Endothelial cell (in vitro differentiated cells): ENCODE measurements around the gene PDE5A. TPM values are rescaled to one million over a fixed set of nuclear protein-coding genes. Genes with fewer than 3 reads are reported as not detected.

Source experiments
- DNase-seq: peaks from one replicate; pipeline ENCODE4 v3.0.0; 2021; ENCODE audit warnings: low spot score
- H3K27ac Mint-ChIP-seq: one replicate; pipeline ENCODE4 v1.8.0; 2021; ENCODE audit warnings: mixed read lengths, inconsistent platforms; ENCODE audit not compliant: unreplicated experiment
- H3K27me3 Mint-ChIP-seq: one replicate; pipeline ENCODE4 v1.8.0; 2021; ENCODE audit warnings: mild to moderate bottlenecking, moderate library complexity, mixed read lengths, inconsistent platforms; ENCODE audit not compliant: unreplicated experiment
- H3K36me3 Mint-ChIP-seq: one replicate; pipeline ENCODE4 v1.8.0; 2021; ENCODE audit warnings: mild to moderate bottlenecking, low read depth, mixed read lengths, inconsistent platforms; ENCODE audit not compliant: unreplicated experiment
- H3K4me1 Mint-ChIP-seq: one replicate; pipeline ENCODE4 v1.8.0; 2021; ENCODE audit warnings: mild to moderate bottlenecking, mixed read lengths, inconsistent platforms; ENCODE audit not compliant: unreplicated experiment
- H3K4me3 Mint-ChIP-seq: one replicate; pipeline ENCODE4 v1.8.0; 2021; ENCODE audit warnings: mild to moderate bottlenecking, mixed read lengths, inconsistent platforms; ENCODE audit not compliant: unreplicated experiment
- H3K9me3 Mint-ChIP-seq: one replicate; pipeline ENCODE4 v1.8.0; 2021; ENCODE audit warnings: mixed read lengths, inconsistent platforms; ENCODE audit not compliant: unreplicated experiment
- total RNA-seq: library from RNA; stranded (reverse); fragmentation: NEBNext Ultra II Directional; extraction: Animal tissue kit (Norgen Biotek cat#: 25700); gene quantifications from one replicate; pipeline ENCODE4 v1.2.1, GENCODE V29; 2021; ENCODE audit not compliant: unreplicated experiment
- TF ChIP-seq, protein P1 (sequence below): fragments of 200-600 bp; sonication (generic); IDR thresholded peaks from one replicate; pipeline ENCODE4 v1.5.0; 2021; ENCODE audit warnings: antibody characterized with exemption; ENCODE audit not compliant: unreplicated experiment

Gene PDE5A
- total RNA-seq, 1 donor from 2014 or later = 3.4 TPM

DNA sequence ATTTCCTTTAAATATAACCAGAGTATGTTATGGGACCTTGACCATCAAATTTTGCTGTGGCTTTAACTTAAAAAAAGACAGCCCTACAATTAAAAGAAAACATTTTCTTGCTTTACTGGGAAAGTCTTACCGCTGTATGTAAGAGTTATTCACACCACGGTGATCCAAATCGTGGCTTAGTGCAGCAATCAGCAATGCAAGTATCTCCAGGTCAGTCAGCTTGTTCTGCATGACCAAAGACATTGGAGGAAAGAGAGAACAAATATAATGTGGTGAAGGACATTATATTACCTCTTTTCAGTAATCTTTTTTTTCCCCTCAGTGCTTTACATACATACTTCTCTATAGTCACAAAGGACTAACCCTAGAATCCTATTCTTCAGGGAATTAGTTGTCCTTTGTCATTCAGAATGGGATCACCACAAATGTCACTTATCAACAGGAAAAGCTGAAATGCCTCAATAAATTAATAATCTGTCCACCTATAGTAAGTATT lies 109.6 kb downstream of the PDE5A start:
- H3K36me3 Mint-ChIP-seq = peaks cover 2% of the 10 kb centered on the region
- peaks cover 6% of the 10 kb centered on the region for H3K4me1 Mint-ChIP-seq
- no peak overlapping the region for H3K4me3 Mint-ChIP-seq
- H3K9me3 Mint-ChIP-seq = no peaks in the 10 kb centered on the region
- no peak for DNase-seq
- TF ChIP-seq, protein P1, sequence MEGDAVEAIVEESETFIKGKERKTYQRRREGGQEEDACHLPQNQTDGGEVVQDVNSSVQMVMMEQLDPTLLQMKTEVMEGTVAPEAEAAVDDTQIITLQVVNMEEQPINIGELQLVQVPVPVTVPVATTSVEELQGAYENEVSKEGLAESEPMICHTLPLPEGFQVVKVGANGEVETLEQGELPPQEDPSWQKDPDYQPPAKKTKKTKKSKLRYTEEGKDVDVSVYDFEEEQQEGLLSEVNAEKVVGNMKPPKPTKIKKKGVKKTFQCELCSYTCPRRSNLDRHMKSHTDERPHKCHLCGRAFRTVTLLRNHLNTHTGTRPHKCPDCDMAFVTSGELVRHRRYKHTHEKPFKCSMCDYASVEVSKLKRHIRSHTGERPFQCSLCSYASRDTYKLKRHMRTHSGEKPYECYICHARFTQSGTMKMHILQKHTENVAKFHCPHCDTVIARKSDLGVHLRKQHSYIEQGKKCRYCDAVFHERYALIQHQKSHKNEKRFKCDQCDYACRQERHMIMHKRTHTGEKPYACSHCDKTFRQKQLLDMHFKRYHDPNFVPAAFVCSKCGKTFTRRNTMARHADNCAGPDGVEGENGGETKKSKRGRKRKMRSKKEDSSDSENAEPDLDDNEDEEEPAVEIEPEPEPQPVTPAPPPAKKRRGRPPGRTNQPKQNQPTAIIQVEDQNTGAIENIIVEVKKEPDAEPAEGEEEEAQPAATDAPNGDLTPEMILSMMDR = no peak
- no peak overlapping the region for H3K27ac Mint-ChIP-seq
- no peaks in the 10 kb centered on the region for H3K27me3 Mint-ChIP-seq

DNA sequence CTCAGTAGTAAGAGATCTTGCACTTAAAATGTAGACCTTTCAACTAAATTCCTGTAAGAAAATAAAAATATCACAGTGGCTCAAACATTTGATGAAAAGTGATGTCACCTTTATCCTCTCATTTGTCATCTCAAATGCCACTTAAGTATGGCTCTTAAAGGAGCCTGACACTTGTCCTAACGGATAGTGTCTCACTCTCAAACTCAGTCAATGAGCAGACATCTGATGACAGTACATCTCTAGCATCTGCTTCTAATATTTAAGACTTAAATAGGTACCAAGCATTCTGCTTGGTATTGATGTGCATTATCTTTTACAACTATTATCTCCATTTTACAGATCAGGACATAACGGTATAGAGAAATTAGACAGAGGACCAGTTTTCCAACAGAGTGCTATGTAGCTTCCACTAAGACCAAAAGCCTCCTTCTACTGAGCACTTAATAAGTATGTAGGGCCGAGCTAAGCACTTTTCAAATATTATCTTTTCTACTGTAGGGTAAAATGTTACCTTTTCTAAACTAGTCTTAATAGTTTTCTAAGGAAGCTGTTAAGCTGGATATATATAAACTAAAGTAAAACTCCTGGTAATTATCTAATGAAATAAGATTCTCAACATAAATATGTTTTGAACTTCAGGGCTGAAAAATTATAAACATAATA lies 110.2 kb downstream of the PDE5A start:
- no peaks in the 10 kb centered on the region for H3K27me3 Mint-ChIP-seq
- H3K4me3 Mint-ChIP-seq = no peak overlapping the region
- DNase-seq = no peak
- no peaks in the 10 kb centered on the region for H3K9me3 Mint-ChIP-seq
- no peak overlapping the region for H3K27ac Mint-ChIP-seq
- peaks cover 6% of the 10 kb centered on the region for H3K4me1 Mint-ChIP-seq
- TF ChIP-seq, protein P1 = no peak
- peaks cover 2% of the 10 kb centered on the region for H3K36me3 Mint-ChIP-seq

DNA sequence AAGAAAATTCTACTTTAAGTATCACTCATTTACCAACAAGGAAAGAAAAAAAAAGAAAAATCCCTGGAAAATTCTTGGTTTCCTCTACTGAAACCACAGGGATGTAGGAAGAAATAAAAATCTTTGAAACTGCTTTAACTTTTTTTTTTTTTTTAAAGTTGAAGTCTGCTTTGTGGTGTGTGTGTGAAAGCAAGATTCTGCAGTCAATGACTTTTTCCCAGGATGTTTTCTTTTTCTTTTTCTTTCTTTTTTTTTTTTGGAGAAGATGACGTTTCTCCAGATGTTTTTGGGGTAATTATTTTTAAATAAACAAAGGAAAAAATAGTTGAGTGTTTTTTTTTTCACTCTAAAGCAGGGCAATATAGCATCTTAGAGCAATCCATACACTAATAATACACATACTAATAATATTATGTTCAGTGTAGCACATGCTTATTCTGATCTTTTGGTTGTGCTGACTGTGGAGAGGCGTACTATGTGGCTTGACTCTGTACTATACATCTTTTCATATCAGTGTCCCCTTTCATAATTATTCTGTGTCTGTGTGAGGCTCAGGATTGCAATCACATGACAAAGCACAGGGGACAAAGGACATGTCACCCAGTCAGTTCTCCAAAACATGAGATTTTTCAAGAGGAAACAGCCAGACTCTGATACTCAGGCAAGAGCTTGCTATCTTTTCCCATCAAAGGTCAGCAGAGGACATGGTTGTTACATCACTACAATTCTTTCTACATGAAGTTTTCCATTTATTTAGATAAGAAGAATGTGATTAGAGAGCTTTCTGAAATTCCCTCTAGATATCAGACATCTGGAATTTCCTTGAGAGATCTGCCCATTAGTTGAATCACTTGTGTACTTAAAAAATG lies 111.0 kb downstream of the PDE5A start:
- Mint-ChIP-seq H3K9me3 (no peaks in the 10 kb centered on the region), H3K4me1 (peaks cover 6% of the 10 kb centered on the region), H3K27me3 (no peaks in the 10 kb centered on the region), H3K36me3 (peaks cover 4% of the 10 kb centered on the region), H3K27ac (no peak overlapping the region), H3K4me3 (no peak overlapping the region)
- no peak for DNase-seq
- TF ChIP-seq, protein P1 = no peak

DNA sequence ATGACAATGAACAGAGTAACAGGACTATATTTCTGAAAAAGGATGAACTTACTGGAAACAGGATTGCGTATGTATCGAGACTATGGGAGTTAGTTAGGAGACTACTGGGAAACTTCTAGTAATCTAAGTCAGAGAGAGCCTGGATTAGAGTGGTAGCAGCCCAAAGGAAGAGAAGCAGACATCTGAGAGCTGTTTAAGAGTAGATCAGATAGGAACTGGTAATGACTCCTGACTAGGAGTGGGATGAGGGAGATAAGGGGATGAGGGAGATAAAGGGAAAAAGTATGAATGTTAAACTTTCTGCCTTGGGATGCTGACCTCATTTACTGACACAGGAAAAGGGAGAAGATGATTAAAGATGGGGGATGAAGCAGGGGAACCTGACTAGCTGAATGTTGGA lies 116.2 kb downstream of the PDE5A start:
- Mint-ChIP-seq H3K4me3 (no peak overlapping the region), H3K27me3 (peaks cover 2% of the 10 kb centered on the region), H3K9me3 (no peaks in the 10 kb centered on the region), H3K4me1 (no peaks in the 10 kb centered on the region), H3K27ac (no peak overlapping the region), H3K36me3 (peaks cover 5% of the 10 kb centered on the region)
- no peak for DNase-seq
- TF ChIP-seq, protein P1 = no peak
